C4-2B (cell line): ENCODE results near the gene BAK1.

Experiments
- H3K27ac ChIP-seq: fragments of 450-650 bp; 2 replicates; pipeline ENCODE4 v1.5.1; 2017
- ZFX ChIP-seq: fragments of 450-650 bp; IDR thresholded peaks from 2 replicates; pipeline ENCODE4 v1.6.1; 2017
- TF ChIP-seq, protein P1 (sequence below): fragments of 450-650 bp; conservative IDR thresholded peaks from 2 replicates; pipeline ENCODE4 v1.5.1; 2017; ENCODE audit warnings: mild to moderate bottlenecking

The BAK1 gene

DNA sequence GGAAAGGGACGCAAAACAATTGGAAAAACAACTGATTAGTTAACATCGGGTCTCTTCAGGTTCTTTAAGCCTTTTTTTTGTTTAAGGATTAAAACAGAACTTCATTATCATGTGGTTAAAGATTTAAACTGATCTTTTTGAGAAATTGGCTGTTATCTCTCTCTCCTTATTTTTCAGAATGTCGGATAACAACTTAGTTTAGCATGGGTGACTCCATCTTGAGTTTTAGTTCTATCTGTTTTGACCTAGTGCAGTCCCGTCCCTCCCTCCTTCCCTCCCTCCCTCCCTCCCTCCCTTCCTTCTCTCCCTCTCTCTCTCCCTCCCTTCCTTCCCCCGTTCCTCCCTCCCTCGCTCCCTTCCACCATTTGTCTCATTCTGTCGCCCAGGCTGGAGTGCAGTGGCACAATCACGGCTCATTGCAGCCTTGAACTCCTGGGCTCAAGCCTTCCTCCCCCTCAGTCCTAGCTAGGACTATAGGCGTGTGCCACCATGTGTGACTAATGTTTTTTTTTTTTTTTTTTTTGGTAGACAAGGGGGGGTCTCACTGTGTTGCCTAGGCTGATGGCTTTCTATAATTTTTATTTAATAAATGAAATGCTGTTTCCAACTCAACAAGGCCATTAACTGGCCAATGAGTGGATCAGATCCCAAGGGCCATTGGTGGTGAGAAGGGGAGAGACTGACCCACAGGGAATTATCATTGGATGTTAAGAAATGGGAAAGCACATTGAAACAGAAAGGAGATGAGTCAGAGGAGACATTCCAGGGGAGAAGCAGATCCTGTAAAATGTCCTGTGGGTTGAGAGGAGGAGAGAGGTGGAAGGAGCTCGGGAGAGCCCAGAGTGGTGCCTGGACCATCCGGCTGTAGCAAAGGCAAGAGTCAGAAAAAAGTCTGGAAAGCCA lies 13.6 kb downstream of the BAK1 start:
- TF ChIP-seq, protein P1, sequence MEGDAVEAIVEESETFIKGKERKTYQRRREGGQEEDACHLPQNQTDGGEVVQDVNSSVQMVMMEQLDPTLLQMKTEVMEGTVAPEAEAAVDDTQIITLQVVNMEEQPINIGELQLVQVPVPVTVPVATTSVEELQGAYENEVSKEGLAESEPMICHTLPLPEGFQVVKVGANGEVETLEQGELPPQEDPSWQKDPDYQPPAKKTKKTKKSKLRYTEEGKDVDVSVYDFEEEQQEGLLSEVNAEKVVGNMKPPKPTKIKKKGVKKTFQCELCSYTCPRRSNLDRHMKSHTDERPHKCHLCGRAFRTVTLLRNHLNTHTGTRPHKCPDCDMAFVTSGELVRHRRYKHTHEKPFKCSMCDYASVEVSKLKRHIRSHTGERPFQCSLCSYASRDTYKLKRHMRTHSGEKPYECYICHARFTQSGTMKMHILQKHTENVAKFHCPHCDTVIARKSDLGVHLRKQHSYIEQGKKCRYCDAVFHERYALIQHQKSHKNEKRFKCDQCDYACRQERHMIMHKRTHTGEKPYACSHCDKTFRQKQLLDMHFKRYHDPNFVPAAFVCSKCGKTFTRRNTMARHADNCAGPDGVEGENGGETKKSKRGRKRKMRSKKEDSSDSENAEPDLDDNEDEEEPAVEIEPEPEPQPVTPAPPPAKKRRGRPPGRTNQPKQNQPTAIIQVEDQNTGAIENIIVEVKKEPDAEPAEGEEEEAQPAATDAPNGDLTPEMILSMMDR: no peak

DNA sequence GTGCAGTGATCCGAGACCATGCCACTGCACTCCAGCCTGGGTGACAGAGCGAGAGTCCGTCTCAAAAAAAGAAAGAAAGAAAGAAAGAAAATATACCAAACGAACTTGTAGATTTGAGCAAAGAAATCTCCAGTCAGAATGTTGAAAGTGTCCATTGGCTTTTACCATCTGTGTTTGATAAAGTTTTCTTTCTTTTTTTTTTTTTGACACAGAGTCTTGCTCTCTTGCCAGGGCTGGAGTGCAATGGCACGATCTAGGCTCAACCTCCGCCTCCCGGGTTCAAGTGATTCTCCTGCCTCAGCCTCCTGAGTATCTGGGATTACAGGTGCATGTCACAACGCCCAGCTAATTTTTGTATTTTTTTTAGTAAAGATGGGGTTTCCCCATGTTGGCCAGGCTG lies 21.3 kb downstream of the BAK1 start:
- no peak overlapping the region for H3K27ac ChIP-seq
- TF ChIP-seq ZFX: no peak
- TF ChIP-seq, protein P1: no peak

More for the DNA sequence above, 13.6 kb downstream of the BAK1 start:
- H3K27ac ChIP-seq: no peak overlapping the region

DNA sequence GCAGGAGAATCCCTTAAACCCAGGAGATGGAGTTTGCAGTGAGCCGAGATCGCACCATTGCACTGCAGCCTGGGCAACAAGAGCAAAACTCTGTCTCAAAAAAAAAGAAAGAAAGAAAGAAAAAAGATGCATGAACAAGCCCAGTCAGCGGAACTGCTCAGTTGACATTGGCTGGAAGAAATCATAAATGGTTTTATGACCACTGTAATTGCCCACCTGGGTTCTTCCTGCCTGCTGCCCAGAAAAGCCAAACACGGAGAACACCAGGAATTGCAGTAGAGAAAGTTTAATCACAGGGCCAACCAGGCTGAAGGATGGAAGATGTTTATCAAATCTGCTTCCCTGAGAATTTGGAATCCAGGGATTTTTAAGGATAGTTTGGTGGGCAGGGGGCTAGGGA lies 22.7 kb downstream of the BAK1 start:
- peak overlapping the region; percentile 52 for H3K27ac ChIP-seq
- TF ChIP-seq, protein P1: no peak
- no peak for TF ChIP-seq ZFX

DNA sequence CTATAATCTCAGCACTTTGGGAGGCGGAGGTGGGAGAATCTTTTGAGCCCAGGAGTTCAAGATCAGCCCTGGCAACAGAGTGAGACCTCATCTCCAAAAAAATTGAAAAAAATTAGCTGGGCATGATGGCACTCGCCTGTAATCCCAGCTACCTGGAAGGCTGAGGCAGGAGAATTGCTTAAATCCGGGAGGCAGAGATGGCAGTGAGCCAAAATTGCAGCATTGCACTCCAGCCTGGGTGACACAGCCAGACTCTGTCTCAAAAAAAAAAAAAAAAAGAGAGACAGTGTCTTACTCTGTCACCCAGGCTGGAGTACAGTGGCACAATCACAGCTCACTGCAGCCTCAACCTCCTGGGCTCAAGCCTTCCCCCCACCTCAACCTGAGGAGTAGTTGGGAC lies 27.2 kb downstream of the BAK1 start:
- H3K27ac ChIP-seq: 0 out of 2 replicates have a peak overlapping the region, but pooled peaks have one; percentile 3

DNA sequence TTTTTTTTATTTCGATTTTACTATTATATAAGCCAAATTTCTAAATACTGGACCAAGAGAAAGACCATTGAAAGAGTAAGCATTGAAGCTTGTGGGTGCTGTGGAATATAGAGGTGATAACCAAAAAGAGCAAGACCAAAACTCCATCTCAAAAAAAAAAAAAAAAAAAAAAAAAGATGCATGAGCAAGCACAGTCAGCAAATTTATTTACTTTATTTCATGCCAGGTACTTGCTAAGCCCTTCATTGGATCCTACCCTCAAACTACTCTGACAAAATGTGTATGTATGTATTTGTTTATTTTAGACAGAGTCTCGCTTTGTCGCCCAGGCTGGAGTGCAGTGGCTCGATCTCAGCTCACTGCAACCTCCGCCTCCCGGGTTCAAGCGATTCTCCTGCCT lies 27.8 kb downstream of the BAK1 start:
- TF ChIP-seq, protein P1: no peak
- no peak for TF ChIP-seq ZFX
- H3K27ac ChIP-seq: no peak overlapping the region

DNA sequence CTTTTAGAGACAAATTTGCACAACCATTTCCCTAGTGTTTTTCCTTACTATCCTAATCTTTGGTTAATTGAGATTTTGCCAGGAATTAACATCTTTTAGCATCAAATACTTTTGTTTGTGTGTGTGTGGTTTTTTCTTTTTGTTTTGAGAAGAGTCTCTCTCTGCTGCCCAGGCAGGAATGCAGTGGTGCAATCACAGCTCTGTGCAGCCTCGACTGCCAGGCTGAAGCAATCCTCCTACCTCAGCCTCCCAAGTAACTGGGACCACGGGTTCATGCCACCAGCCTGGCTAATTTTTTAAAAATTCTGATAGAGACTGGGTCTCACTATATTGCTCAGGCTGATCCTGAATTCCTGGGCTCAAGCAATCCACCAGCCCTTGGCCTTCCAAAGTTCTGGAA lies 28.5 kb downstream of the BAK1 start:
- TF ChIP-seq, protein P1: no peak
- TF ChIP-seq ZFX: no peak
- no peak overlapping the region for H3K27ac ChIP-seq

DNA sequence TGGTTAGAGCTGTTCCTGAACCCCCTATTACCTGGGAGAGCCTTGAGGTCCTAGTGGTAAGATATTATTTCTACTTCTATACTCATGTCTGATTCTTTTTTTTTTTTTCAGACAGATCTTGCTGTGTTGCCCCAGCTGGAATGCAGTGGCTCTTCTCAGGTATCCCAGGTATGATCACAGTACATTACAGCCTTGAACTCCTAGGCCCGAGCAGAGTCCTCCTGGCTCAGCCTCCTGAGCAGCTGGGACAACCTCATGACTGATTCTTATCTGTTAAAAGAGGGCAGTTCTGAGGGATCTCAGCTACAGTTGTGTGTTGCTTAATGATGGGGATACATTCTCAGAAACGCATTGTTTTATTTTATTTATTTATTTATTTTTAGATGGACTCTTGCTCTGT lies 30.2 kb downstream of the BAK1 start:
- TF ChIP-seq, protein P1: no peak
- no peak for TF ChIP-seq ZFX
- no peak overlapping the region for H3K27ac ChIP-seq

DNA sequence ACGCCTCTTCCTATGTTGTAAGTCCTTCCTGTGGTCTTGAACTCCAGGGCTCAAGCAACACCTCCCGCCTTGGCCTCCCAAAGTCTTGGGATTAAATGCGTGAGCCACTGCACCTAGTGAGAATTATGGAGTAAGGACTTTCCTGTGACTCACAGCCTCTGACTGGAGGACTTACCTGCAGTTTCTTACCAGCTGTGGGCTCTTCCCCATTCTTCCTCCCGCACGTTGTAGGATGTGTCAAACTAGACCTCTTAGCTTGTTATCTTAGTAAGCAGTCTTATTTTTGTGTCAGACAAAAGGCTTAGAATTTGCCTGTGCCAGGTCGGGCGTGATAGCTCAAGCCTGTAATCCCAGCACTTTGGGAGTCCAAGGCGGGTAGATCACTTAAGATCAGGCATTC lies 30.9 kb downstream of the BAK1 start:
- TF ChIP-seq, protein P1: no peak
- TF ChIP-seq ZFX: no peak
- H3K27ac ChIP-seq: no peak overlapping the region
